22Rv1 (cell line): Measurements from ENCODE around the gene ARHGEF10L.

Experiments used
- ZFX ChIP-seq: fragments of 450-650 bp; IDR thresholded peaks from 2 replicates; pipeline ENCODE4 v1.6.1; 2017; ENCODE audit warnings: antibody characterized with exemption, borderline replicate concordance
- TF ChIP-seq, protein P1 (sequence below): fragments of 450-650 bp; IDR thresholded peaks from 2 replicates; pipeline ENCODE4 v1.5.1; 2017; ENCODE audit warnings: mild to moderate bottlenecking

DNA sequence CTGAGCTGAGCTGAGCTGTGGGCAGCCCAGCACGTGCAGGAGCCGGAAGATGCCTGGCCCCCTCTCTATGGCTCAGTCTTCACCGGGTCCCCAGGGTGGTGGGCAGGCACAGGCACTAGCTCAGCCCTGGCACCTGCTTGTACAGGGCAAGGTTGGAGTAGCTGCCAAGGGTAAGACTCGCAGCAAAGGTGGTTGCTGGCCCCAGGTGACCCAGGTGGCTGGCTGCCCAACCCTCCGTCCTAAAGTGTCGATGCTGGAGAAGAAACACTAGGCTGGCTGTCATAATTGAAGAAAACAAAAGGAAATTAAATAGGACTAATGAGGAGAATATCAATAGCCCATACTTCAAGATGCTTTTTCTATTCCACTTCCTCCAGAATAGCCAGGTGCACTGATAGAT lies 138.5 kb downstream of the ARHGEF10L start:
- TF ChIP-seq, protein P1, sequence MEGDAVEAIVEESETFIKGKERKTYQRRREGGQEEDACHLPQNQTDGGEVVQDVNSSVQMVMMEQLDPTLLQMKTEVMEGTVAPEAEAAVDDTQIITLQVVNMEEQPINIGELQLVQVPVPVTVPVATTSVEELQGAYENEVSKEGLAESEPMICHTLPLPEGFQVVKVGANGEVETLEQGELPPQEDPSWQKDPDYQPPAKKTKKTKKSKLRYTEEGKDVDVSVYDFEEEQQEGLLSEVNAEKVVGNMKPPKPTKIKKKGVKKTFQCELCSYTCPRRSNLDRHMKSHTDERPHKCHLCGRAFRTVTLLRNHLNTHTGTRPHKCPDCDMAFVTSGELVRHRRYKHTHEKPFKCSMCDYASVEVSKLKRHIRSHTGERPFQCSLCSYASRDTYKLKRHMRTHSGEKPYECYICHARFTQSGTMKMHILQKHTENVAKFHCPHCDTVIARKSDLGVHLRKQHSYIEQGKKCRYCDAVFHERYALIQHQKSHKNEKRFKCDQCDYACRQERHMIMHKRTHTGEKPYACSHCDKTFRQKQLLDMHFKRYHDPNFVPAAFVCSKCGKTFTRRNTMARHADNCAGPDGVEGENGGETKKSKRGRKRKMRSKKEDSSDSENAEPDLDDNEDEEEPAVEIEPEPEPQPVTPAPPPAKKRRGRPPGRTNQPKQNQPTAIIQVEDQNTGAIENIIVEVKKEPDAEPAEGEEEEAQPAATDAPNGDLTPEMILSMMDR = no peak
- no peak for TF ChIP-seq ZFX
